ENCODE measurements around the gene MYO1E.

GRCh38 chr15:59373215-59373614 is 544 bp upstream of the MYO1E start:
- TF ChIP-seq POLR2A (IDR thresholded peaks at IDR 0.05) (no peak), CTCF (IDR thresholded peaks at IDR 0.05) (no peak)

Measured in uterus (tissue), 2 donors.